Mucosa of descending colon (tissue), 3 donors: ENCODE data around the gene ARMH4. TPM values are rescaled to one million over a fixed set of nuclear protein-coding genes. Genes with fewer than 3 reads are reported as not detected.

Experiments used
- ATAC-seq: fragments of 200-7000 bp; cut with Tn5 transposase; one replicate; pipeline ENCODE4 v1.9.1; 2020; ENCODE audit warnings: mild to moderate bottlenecking, moderate library complexity
- DNase-seq, 3 donors: peaks; one replicate each; pipeline ENCODE4 v3.0.0-alpha.2; 2020
- H3K36me3 ChIP-seq: fragments of 200-600 bp; one replicate; pipeline ENCODE4 v1.8.0; 2021; ENCODE audit warnings: low read depth, mild to moderate bottlenecking
- H3K4me1 ChIP-seq: fragments of 200-600 bp; one replicate; pipeline ENCODE4 v1.8.0; 2021; ENCODE audit warnings: low read depth, mild to moderate bottlenecking
- H3K4me3 ChIP-seq: fragments of 200-600 bp; one replicate; pipeline ENCODE4 v1.8.0; 2021; ENCODE audit warnings: mild to moderate bottlenecking
- H3K9me3 ChIP-seq: fragments of 200-600 bp; one replicate; pipeline ENCODE4 v1.8.0; 2021; ENCODE audit warnings: mild to moderate bottlenecking
- intact Hi-C, 2 donors: fragments of 100-400 bp; cut with DNase I in 1 of 2; cut with micrococcal nuclease in 1 of 2; formaldehyde crosslinking; loops; one replicate each; pipeline versions ENCODE4 v1.11.0 to v1.11.1; 2022; cut with DNase I, micrococcal nuclease
- total RNA-seq, 3 donors: library from RNA; stranded (reverse); fragmentation: NEBNext Ultra II Directional in 2 of 3; extraction: Animal tissue kit (Norgen Biotek cat#: 25700) in 2 of 3; gene quantifications; one replicate each; pipeline versions ENCODE4 v1.2.1 to v1.2.4, GENCODE V29; 2021 to 2023
- TF ChIP-seq, protein P1 (sequence below): fragments of 200-600 bp; IDR thresholded peaks from one replicate; pipeline ENCODE4 v1.8.0; 2022; ENCODE audit warnings: antibody characterized with exemption, mild to moderate bottlenecking
- donor health status: DM: no; HTN: no; CAD: no; lungs with moderate emphysema.
- donor health status: DM: no; HTN: no; CAD: no.
- donor health status: DM: no; HTN: yes; CAD: no.

ARMH4 gene
- total RNA-seq, 3 donors from 2014 or later, result 1.3 to 6.9 (median 3.5) TPM

DNA sequence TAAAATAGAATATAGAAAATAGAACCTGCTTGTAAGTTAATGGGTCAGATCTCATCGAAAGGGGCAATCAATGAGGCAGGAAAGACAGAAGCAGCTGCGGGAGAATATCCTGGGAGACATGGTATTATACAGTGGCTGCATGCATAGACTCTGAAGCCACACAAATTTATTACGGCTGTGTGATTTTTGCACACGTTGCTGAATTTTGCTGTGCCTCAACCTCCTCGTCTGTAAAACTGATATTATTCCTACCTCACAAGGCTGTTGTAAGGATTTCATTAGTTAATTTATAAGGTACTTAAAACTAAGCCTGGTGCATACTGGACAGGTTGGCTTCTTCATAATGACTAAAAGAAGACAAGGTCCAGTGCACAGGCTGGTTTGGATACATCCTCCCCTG lies 52.3 kb downstream of the ARMH4 start:
- H3K4me1 ChIP-seq, result no peaks in the 10 kb centered on the region
- no peak for ATAC-seq
- no peak overlapping the region for H3K4me3 ChIP-seq
- H3K9me3 ChIP-seq, result no peaks in the 10 kb centered on the region
- no peaks in the 10 kb centered on the region for H3K36me3 ChIP-seq
- DNase-seq, result no peak
- TF ChIP-seq, protein P1, sequence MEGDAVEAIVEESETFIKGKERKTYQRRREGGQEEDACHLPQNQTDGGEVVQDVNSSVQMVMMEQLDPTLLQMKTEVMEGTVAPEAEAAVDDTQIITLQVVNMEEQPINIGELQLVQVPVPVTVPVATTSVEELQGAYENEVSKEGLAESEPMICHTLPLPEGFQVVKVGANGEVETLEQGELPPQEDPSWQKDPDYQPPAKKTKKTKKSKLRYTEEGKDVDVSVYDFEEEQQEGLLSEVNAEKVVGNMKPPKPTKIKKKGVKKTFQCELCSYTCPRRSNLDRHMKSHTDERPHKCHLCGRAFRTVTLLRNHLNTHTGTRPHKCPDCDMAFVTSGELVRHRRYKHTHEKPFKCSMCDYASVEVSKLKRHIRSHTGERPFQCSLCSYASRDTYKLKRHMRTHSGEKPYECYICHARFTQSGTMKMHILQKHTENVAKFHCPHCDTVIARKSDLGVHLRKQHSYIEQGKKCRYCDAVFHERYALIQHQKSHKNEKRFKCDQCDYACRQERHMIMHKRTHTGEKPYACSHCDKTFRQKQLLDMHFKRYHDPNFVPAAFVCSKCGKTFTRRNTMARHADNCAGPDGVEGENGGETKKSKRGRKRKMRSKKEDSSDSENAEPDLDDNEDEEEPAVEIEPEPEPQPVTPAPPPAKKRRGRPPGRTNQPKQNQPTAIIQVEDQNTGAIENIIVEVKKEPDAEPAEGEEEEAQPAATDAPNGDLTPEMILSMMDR, result no peak
- intact Hi-C loops, result loop anchor here in 1 of 2 donors (10.0 kb wide), 1 partner anchor 65 kb away; no protein-coding TSS in a partner anchor

DNA sequence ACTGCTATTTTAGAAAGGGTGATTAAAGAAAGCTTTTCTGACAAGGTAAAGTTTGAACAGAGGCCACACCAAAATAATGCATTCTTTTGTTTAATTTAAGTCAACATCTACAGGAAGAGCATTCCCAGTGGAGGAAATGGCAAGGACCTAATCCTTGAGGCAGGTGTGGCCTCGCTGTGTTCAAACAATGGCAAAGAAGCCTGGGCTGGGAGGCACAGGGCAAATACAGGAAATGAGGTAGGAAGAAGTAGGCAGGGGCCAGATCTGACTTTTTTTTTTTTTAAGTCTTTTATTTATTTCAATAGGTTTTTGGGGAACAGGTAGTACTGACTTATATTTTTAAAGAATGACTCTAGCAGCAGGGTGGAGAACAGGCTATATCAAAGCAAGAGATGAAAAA lies 53.5 kb downstream of the ARMH4 start:
- ATAC-seq, result peak; percentile 87
- peak in 1 of 3 donors; percentile 13 for DNase-seq
- TF ChIP-seq, protein P1, result no peak

DNA sequence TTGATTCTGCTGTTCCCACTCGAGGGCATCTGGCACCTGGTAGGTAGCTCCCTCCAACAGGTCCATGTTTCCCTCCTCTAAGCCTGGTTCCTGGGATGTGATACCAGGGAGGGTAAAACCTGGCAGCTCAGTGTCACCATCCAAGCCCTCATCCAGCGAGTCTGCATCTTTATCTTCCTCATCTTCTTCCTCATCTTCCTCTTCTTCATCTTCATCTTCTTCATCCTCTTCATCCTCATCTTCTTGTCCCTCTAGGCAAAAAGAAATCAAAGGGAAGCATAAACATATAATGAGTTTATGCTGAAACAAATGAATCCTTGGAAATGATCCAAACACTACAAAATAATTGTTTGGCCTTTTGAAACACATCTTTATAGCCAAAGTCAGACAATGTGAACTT lies 55.3 kb downstream of the ARMH4 start:
- DNase-seq, result no peak

More for the DNA sequence above, 53.5 kb downstream of the ARMH4 start:
- Histone ChIP-seq H3K36me3 (no peaks in the 10 kb centered on the region), H3K9me3 (no peaks in the 10 kb centered on the region), H3K4me1 (no peaks in the 10 kb centered on the region), H3K4me3 (no peak overlapping the region)
- intact Hi-C loops, result no loop called here

DNA sequence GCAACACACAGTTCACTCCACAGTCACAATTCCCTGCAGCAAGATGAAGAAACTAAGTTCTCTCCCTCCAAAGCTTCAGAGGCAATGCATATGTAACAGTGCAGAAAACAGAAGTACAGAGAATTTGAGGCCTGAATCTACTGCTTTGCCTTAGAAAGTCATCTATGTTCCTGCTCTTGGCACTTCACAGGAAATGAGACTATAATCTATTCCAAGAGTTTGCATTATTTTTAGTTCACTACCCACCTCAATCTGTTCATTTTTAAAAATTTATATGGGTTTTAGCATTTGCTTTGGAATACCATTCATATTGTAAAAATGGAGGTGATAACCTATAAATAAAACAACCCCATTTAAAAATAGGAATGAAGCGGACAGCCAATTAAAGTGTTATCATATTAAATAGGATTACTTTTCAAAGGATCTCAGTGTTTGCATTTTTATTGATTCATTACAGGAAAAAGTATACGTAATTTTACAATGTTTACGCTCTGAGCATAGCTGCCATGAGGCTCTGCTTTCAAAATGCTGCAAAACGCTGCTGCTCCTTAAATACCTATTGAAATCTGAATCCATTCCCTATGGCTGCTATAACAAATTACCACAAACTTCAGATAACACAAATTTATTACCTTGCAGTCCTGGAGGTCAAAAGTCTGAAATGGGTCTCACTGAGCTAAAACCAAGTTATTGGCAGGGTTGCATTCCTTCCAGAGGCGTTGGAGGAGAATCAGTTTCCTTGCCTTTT lies 60.0 kb downstream of the ARMH4 start:
- Histone ChIP-seq H3K9me3 (no peaks in the 10 kb centered on the region), H3K36me3 (no peaks in the 10 kb centered on the region), H3K4me3 (no peak overlapping the region), H3K4me1 (no peaks in the 10 kb centered on the region)
- TF ChIP-seq, protein P1, result no peak
- no peak for DNase-seq
- ATAC-seq, result no peak
- intact Hi-C loops, result no loop called here

More for the DNA sequence above, 55.3 kb downstream of the ARMH4 start:
- H3K4me3 ChIP-seq, result no peak overlapping the region
- TF ChIP-seq, protein P1, result no peak
- H3K4me1 ChIP-seq, result no peaks in the 10 kb centered on the region
- H3K36me3 ChIP-seq, result no peaks in the 10 kb centered on the region
- intact Hi-C loops, result no loop called here
- no peak for ATAC-seq
- no peaks in the 10 kb centered on the region for H3K9me3 ChIP-seq

DNA sequence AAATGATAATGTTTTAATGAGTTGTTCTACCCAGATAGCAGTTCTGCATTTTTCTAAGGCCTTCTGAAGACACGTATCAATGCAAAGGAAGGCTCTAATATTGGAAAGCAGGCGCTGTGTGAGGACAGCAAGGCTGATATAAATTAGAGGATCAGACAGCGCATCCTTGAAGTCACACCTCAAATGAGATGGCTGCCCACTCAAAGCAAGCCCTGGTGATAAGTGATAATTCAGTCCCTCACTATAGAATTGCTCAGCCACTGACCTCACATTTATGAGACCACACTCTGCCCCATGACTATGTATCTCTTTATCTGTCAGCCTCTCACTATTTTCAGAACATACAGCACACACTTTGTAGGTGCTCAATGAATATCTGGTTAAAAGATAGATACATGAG lies 62.4 kb downstream of the ARMH4 start:
- intact Hi-C loops, result no loop called here
- ATAC-seq (no peak), DNase-seq (no peak)
- H3K9me3 ChIP-seq, result no peaks in the 10 kb centered on the region
- TF ChIP-seq, protein P1, result no peak
- no peaks in the 10 kb centered on the region for H3K36me3 ChIP-seq
- no peak overlapping the region for H3K4me3 ChIP-seq
- no peaks in the 10 kb centered on the region for H3K4me1 ChIP-seq
